Endothelial cell of umbilical vein (primary cell): ENCODE measurements around the gene DARS1.

Source experiments
- CTCF ChIP-seq, 2 donors: IDR thresholded peaks; 1 replicate in 1 of 2; 2 replicates in 1 of 2; pipeline ENCODE4 v1.5.1; 2011; ENCODE audit warnings: low read length in 2 of 2, mild to moderate bottlenecking in 2 of 2, moderate library complexity in 2 of 2, control low read depth in 1 of 2, inconsistent platforms in 1 of 2, low read depth in 1 of 2; ENCODE audit not compliant: insufficient read depth in 1 of 2; ENCODE audit errors: extremely low read depth in 1 of 2
- EZH2 ChIP-seq: IDR thresholded peaks from 2 replicates; pipeline ENCODE4 v1.6.1; 2012; ENCODE audit warnings: borderline replicate concordance, low read depth, mild to moderate bottlenecking, moderate library complexity, low read length, inconsistent platforms; ENCODE audit not compliant: severe bottlenecking
- FOS ChIP-seq: IDR thresholded peaks from 2 replicates; pipeline ENCODE4 v1.6.1; 2011; ENCODE audit warnings: mild to moderate bottlenecking, low read length, moderate library complexity, borderline replicate concordance; ENCODE audit not compliant: insufficient read depth
- GATA2 ChIP-seq: IDR thresholded peaks from 2 replicates; pipeline ENCODE4 v1.7.0; 2011; ENCODE audit warnings: low read depth, mild to moderate bottlenecking, moderate library complexity, mixed read lengths, low read length; ENCODE audit not compliant: insufficient read length, insufficient read depth
- JUN ChIP-seq: IDR thresholded peaks from 2 replicates; pipeline ENCODE4 v1.6.1; 2011; ENCODE audit warnings: borderline replicate concordance, low read depth; ENCODE audit not compliant: insufficient read length, insufficient read depth
- MYC ChIP-seq: IDR thresholded peaks from one replicate; pipeline ENCODE4 v1.6.1; 2011; ENCODE audit warnings: mild to moderate bottlenecking, low read depth, low read length
- POLR2A ChIP-seq: IDR thresholded peaks from 2 replicates; pipeline ENCODE4 v1.6.1; 2012; ENCODE audit warnings: low read depth, mild to moderate bottlenecking, control low read depth, low read length
- POLR2AphosphoS5 ChIP-seq: IDR thresholded peaks from 2 replicates; pipeline ENCODE4 v1.6.1; 2012; ENCODE audit warnings: low read depth, mild to moderate bottlenecking, control low read depth, low read length, moderate library complexity; ENCODE audit not compliant: insufficient read depth
- TF ChIP-seq, protein P1 (sequence below): IDR thresholded peaks from 2 replicates; pipeline ENCODE4 v1.6.1; 2011; ENCODE audit not compliant: insufficient read depth, insufficient read length

- TF ChIP-seq, protein P1, sequence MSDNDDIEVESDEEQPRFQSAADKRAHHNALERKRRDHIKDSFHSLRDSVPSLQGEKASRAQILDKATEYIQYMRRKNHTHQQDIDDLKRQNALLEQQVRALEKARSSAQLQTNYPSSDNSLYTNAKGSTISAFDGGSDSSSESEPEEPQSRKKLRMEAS, result no peak
- TF ChIP-seq CTCF (IDR thresholded peaks at IDR 0.05; ENCODE audit: extremely low read depth in 1 of 2, insufficient read depth in 1 of 2, low read depth in 1 of 2, low read length in 2 of 2) (no peak), POLR2A (no peak), POLR2AphosphoS5 (no peak), EZH2 (no peak), JUN (no peak), FOS (no peak), MYC (no peak), GATA2 (no peak)
Measured at GRCh38 chr2:135996304-135996703, 10.9 kb upstream of the DARS1 start.
